ENCODE data around the gene ABCG1.

DNA sequence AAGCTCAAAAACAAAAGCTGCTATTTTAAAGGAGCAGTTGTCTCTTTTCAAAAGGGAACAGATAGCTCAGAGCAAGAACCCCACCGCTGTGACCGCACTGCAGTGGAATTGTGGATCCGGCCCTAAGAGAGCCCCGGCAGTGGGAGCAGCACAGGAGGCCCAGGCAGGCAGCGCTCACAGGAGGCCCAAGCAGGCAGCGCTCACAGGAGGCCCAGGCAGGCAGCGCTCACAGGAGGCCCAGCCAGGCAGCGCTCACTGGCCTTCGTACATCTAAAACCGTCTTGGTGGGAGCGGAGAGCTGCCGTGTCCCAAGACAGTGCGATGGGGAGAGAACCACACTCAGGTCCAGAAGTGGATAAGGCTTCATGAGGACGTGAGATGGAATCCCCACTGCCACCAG lies 92.2 kb downstream of the ABCG1 start:
- TF ChIP-seq POLR2AphosphoS5 (IDR thresholded peaks at IDR 0.05) (no peak), CTCF (IDR thresholded peaks at IDR 0.05) (no peak), POLR2A (IDR thresholded peaks at IDR 0.05) (no peak)
